ENCODE measurements around the gene FAF2.
A peak's percentile ranks its signal among the peaks of the same experiment; 100 is the strongest.

Gene FAF2

DNA sequence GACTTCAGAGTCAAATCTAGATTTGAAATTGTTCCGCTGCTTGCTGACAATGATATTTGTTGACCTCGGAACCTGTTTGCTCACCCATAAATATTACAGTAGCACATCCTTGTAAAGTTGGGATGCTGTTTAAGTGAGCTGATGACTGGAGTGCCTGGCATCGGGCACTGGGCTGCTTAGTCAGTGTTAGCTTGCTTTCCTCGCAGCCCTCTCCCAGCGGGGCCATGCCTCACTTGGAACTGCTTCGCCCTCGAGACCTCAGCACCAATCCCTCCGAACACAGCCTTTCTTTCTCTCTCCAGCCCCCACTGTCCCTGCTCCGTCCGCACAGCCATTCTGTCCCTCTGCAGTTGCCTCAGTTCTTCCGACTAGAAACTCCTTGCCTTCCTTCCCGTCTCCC, 65.6 kb downstream of the FAF2 start:
- DNase-seq = no peak

GRCh38 chr5:176514244-176514950, 66.2 kb downstream of the FAF2 start:
- DNase-seq = no peak

DNA sequence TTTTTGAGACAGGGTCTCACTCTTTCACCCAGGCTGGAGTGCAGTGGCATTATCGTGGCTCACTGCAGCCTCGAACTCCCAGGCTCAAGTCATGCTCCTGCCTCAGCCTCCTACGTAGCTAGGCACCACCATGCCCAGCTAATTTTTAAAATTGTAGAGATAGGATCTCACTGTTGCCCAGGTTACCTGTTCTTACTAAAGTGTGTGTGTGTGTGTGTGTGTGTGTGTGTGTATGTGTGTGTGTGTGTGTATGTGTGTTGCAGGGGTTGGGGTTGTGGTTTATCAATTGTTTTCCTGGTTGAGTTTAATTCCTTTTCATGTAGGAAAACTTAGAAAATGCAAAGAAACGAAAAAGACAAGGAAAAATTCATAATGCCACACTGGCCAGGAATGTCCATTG, 67.2 kb downstream of the FAF2 start:
- DNase-seq = no peak

DNA sequence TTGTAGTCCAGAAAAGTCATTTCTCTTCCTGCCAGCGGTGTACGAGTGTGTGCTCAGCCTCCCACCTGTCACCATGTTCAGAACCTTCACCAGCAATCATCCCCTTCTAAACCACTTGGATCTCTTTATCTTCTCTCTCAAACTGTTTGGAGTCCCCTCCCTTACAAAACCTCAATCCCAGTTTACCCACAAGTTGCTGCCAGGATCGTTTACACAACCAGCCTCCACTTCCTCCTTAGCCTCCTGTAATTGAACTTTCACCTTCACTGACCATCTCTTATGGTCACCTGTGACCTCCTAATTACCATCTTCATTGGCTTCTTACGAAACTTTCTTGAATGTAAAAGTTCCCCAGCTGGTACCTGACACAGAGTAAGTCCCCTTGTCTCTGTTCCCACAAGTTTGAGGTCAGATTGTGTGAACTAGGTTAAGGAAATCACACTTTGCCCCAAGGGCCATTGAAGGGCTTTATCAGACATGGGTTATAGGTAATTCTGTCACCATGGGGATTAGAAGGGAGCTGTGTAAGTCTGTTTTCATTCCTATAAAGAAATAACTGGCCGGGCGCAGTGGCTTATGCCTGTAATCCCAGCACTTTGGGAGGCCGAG, 69.0 kb downstream of the FAF2 start:
- no peak for DNase-seq

DNA sequence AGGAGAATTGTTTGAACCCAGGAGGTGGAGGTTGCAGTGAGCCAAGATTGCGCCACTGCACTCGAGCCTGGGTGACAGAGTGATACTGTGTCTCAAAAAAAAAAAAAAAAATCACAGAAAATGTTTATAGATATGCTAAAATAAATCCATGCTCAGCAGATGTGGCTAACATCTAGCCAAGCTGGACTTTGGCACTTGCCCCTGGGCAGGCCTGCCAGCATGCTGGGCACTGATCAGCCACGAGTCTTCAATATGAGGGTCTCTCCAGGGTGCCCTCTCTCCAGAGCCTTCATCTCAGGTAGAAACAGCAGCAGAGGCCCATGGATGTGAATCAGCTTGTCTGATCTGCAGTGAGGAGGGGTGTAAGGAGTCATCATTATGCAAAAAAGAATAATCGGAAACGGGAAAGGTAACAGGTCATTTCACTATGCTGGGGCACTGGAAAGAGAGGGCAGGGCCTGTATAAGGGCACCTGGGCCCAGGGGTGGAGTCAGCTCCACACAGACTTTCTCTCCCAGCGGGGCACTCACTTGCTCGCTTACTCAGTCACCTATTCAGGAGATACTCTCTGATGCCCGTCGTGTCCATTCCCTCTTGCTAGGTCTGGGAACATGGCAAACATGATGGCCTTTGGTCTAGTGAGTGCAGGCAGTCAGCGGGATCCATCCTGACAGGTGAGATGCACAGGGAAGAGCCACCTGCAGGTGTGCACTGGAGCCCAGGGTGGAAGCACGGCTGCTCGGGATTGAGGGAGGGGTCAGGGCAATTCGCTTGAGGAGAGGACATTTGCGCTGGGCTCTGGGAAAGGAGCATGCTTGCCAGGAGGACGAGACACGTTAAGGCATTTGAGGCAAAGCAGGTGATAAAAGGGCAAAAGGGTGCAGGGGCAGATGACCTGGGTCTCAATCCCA, 71.9 kb downstream of the FAF2 start:
- DNase-seq = no peak

- no peak for DNase-seq
Measured at GRCh38 chr5:176521286-176521685, 73.1 kb downstream of the FAF2 start.

GRCh38 chr5:176521699-176522263, 73.6 kb downstream of the FAF2 start:
- DNase-seq = no peak

- no peak for DNase-seq
Measured at GRCh38 chr5:176524138-176524537, 76.0 kb downstream of the FAF2 start.

DNA sequence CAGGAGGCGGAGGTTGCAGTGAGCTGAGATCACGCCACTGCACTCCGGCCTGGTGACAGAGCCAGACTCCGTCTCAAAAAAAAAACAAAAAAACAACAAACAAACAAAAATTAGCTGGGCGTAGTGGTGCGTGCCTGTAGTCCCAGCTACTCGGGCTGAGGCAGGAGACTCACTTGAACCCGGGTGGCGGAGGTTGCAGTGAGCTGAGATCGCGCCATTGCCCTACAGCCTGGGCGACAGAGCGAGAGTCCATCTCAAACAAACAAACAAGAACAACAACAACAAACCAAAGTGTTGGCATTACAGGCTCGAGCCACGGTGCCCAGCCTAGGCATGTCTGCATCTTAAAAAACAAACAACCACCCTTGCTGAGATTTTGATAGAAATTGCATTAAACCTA, 76.8 kb downstream of the FAF2 start:
- no peak for DNase-seq

- no peak for DNase-seq
Measured at GRCh38 chr5:176525677-176526076, 77.5 kb downstream of the FAF2 start.

GRCh38 chr5:176526462-176526861, 78.3 kb downstream of the FAF2 start:
- no peak for DNase-seq

DNA sequence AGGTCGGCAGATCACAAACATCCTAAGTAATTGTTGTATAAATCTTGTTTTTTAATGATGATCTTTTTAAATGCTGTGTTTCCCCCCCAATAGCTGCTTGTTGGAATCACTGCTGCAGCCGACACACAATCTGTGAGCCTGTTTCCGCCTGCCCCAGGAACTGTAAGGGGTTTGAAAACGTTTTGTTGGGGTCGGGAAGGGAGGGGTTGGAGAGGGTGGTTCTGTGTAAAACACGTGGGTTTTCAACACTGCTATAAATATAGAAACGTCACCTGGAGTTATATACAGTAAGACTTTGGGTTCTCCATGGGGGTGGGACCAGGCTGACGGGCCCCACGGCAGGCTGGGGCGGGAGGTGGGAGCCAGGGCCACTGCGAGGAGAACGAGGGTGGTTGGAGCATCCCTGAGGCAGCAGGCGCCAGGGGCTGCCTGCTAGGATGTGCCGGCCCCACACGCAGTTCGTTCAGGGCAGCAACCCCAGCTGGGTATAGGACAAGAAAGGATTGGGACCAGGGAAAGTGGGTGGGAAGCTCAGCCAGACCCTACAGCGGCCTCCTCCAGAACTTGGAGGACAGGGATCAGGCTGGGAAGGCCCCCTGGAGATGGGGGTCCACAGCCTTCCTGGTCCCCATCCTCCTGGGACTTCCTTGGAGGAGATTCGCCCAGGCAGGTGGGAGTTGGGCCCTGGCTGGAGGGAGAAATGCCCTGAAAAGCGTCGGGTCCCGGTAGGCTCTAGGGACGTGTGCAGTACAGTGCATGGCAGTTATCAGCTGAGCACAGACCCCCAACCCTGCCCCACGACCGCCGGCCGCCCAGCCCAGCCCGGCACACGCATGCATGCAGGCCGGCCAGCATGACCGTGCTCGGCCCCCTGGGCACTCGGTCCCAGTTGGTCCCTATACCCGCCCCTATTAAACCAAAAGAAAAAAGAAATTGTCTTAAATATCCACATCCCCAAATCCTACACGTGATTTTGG, 79.3 kb downstream of the FAF2 start:
- DNase-seq = no peak

GRCh38 chr5:176528301-176528700, 80.1 kb downstream of the FAF2 start:
- DNase-seq = no peak

- no peak for DNase-seq
Measured at GRCh38 chr5:176528761-176529115, 80.6 kb downstream of the FAF2 start.

DNA sequence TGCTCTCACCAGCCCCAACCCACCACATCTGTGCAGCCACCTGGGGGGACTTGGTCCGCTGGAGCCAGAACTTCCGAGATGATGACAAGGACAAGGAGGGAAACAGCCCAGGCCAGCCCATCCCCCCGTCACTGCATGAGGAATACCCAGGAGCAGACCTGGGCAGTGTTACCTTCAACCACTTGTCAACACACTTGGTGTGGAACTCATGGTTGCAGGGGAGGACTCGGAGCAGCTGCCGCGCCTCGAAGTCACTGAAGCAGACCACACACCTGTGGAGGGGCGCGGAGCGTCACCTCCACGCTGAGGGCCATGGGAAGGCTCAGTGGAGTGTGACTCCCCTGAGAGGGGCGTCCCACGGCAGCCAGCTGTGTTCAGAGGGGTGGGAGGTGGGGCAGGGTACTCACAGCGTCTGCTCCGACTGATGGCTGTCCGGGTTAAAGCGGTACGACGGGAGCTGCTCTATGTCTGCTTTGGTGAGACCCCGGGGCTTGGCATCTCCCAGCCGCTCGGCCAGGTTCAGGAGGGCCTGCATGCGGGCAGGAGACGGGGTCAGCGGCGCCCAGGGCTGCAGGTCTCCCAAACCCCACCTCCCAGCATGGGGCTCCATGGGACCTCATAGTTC, 81.0 kb downstream of the FAF2 start:
- no peak for DNase-seq

DNA sequence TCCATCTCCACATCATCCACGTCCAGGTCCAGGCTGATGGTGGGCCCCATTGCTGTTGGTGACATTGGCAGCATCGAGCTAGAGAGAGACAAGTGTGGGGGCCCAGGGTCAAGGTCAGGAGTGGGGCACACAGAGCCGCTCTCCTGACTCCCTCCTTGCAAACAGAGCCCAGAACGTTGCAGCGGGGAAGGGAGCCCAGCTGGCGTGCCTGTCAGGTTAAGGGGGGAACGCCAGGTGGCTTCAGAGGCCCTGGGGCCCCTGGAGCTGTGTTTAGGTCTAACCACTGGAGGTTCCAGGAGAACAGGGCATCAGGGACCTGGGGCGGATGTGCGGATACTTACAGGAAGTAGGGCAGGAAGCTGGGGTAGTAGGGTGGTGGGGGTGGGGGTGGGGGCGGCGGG, 81.6 kb downstream of the FAF2 start:
- DNase-seq = peak; percentile 50

GRCh38 chr5:176530393-176530982, 82.3 kb downstream of the FAF2 start:
- no peak for DNase-seq

- no peak for DNase-seq
Measured at GRCh38 chr5:176530983-176531901, 83.1 kb downstream of the FAF2 start.

DNA sequence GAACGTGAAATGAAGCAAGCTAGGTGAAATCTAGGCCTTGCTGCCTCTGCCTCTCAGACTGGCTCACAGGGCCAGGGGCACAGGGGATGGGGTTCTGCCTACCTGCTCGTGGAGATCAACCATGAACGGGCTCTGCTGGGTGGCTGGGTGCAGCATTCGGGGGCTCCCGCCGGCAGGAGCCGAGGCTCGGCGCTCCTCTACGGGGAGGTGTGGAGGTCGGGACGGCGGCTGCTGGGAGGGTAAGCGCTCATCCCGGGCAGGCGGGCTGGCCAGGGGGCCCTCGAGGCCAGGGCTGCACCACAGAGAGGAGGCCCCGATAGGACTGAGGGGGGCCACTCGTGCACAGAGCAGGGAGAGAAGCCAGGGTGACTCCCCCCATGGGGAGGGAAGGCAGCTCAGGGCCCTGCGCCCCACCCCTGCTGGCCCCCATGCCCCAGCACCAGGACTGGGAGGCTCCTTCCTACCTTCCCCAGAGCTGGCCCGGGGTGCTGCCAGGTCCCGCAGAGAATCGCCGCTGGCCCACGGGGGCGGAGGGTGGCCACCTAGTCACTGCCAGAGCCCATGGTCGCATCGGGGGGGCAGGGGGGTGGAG, 83.8 kb downstream of the FAF2 start:
- DNase-seq = no peak

GRCh38 chr5:176532795-176533194, 84.6 kb downstream of the FAF2 start:
- DNase-seq = no peak

Measured in activated CD4-positive, alpha-beta T cell treated with anti-CD3 and anti-CD28 coated beads, Interleukin-2, amount 50 U/mL, for 1 hour (primary cell).